HG03103 (cell line): ENCODE measurements around the gene ISOC1.

ENCODE experiments used
- ATAC-seq: cut with Tn5 transposase; IDR thresholded peaks from one replicate; pipeline ENCODE4 v1.9.1; 2021; ENCODE audit warnings: low read depth; ENCODE audit not compliant: unreplicated experiment

ISOC1 gene

DNA sequence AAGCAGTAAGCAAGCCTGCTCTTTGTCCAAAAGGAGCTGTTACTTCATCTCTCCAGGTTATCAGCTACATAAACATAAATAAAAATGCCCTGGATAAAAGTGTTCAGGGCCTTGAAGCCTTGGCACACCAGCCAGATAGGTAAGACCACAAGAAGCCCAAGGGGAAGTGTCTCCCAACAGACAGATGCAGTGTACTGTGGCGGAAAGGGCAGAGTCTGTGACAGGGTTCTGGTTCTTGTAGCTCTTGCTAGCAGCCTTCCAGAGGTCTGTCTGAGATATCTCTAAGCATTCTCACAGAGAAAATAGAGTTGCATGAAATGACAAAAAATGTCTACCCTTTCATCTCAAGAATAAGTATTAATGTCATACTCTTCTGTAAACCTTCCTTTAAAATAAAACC is 30.1 kb downstream of the ISOC1 start:
- no peak for ATAC-seq

- peak; percentile 67 for ATAC-seq
Observed at GRCh38 chr5:129125819-129126218, 31.3 kb downstream of the ISOC1 start.

DNA sequence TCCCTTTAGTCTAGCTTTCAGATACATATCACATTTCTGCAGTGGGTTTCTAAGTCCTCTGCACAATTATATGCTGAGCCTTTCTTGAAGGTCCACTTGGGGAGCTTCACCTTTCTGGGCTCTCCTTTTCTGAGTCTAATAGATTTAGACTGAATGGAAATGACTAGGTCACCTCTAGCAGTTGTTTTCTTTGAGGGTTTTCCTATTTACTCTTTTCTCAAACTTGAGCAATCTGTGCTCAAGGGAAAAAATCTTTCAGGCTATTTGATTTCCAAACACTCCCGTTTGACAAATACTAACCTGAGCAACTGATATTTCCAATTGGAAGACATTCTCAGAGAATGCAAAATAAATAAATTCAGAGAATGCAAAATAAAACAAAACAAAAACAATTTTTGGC is 39.0 kb downstream of the ISOC1 start:
- no peak for ATAC-seq

- ATAC-seq, result no peak
Observed at GRCh38 chr5:129135633-129136032, 41.1 kb downstream of the ISOC1 start.

DNA sequence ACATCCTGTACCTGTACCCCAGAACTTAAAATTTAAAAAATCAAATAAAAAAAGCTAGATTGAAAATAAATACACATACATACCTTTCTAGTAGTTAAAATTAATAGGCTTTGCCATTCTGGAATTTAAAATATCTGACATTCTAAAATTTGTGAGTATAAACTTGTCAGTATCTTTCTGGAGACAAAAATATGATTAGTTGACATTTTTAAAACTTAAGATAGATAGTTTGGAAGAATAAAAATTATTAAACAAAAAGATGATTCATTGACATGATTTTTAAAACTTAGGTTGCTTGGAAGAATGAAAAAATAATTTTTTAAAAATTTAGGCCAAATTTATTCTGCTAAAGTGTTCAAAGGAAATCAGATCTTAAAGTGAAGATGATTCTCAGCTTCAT is 43.1 kb downstream of the ISOC1 start:
- no peak for ATAC-seq

GRCh38 chr5:129141078-129141477 is 46.5 kb downstream of the ISOC1 start:
- ATAC-seq, result no peak

- ATAC-seq, result no peak
Observed at GRCh38 chr5:129141696-129142095, 47.1 kb downstream of the ISOC1 start.

GRCh38 chr5:129155876-129156275 is 61.3 kb downstream of the ISOC1 start:
- ATAC-seq, result no peak

DNA sequence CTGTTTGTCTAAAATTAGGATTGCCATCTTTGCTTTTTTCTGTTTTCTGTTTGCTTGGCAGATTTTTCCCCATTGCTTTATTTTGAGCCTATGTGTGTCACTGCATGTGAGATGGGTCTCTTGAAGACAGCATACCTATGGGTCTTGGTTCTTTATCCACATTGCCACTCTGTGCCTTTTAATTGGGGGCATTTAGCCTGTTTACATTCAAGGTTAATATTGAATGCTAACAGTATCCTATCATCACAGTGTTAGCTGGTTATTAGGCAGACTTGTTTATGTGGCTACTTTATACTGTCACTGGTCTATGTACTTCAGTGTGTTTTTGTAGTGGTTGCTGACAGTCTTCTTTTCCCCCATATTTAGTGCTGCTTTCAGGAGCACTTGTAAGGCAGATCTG is 67.3 kb downstream of the ISOC1 start:
- ATAC-seq, result no peak
